ENCODE results near the gene GABRG3.
"Not testable (repeated sequence)": the region's sequence is repeated elsewhere in the genome, so short reads cannot be mapped to it uniquely, and the experiment has no call there.

GABRG3 gene

DNA sequence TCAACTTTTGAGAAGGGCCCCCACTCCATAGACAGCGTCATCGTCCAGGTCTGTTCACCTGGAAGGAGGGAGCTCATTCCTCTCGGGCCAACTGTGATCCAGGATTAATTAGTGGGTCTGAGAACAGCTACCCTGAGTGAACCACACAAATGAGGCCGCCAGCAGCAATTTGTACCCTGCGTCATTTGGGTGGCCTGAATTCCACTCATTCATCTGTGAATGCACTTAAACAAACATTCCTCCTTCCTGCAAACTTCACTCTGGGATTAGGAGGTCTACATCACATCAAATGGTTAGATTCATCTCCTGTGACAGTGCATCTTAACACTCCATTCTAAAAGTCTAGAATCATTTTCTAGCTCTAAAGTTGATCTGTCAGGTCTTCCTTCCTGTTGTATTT lies 201.8 kb downstream of the GABRG3 start:
- no peak for DNase-seq (ENCODE audit: low read depth in 1 of 2, low spot score in 1 of 2)

DNA sequence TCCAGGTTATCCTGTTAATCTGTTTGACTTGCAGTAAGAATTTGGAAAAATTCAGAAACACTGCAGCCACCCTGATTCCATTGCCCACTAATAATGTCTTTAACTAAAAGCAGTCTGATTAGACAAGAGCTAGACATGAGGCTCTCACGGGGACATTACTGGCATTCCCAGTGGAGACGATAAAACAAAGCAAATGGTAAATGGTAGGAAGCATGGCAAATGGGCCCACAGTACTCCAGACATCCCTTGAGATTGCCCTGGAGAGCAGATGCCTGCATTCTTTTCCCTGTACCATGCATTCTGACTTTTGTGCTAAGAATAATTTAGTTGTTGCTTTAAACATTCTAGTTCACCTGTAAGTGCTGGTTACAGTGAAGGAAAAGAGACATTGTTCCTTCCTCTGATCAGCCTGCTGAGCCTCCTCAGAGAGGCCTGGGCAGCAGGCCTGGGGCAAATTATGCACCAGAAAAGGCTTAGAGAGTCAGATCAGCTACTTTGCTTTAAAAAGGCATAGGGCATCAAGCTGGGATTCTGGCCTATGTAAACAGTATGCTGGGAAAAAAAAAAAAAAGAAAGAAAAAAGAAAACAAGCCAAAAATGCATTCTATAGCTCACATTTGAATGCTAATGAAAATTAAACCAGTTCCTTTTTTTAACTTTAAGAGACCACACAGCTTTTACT lies 204.6 kb downstream of the GABRG3 start:
- DNase-seq (ENCODE audit: low read depth in 1 of 2, low spot score in 1 of 2): no peak

DNA sequence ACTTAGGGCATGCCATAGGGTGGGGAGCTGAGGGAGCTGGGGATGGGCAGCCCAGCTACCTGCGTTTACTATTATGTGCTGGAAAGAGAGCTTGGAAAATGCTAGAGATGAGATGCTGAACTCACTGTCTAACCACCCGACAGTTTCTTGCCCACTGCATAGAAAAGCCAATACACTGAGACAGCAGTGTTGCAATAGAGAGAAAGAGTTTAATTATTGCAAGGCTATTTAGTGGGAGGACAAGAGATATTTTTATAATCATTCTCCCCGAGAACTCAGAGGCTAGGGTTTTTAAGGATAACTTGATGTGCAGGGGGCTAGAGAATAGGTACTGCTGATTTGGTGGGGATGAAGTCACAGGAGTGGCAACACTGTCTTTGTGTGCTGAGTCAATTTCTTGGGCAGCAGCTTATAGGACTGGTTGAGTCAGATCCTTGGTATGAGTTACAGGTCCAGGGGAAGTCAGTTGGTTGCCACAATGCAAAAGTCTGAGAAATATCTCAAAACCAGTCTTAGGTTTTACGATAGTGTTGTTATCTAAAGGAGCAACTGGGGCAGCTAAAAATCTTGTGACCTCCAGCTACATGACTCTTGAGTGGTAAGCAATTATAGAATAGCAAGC lies 205.9 kb downstream of the GABRG3 start:
- no peak for DNase-seq (ENCODE audit: low read depth in 1 of 2, low spot score in 1 of 2)

DNA sequence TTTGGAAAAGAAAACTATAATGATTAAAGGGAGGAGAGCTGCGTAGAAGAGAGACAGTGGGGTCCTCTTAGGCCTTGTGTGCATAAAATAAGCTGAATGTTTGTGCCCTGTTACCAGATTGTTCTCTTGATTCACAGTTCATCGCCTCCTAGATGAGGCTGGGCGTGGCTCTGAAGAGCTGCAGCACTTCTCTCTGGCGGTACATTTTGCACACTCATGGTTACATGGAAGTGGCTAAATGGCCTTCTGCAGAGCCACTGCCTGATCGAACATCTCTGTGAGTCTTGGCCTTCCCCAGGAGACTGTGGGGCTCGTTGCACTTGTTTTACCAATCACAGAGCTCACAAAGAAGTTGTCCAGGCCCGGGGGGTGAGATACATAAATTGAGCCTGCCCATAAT lies 208.8 kb downstream of the GABRG3 start:
- no peak for DNase-seq (ENCODE audit: low read depth in 1 of 2, low spot score in 1 of 2)

DNA sequence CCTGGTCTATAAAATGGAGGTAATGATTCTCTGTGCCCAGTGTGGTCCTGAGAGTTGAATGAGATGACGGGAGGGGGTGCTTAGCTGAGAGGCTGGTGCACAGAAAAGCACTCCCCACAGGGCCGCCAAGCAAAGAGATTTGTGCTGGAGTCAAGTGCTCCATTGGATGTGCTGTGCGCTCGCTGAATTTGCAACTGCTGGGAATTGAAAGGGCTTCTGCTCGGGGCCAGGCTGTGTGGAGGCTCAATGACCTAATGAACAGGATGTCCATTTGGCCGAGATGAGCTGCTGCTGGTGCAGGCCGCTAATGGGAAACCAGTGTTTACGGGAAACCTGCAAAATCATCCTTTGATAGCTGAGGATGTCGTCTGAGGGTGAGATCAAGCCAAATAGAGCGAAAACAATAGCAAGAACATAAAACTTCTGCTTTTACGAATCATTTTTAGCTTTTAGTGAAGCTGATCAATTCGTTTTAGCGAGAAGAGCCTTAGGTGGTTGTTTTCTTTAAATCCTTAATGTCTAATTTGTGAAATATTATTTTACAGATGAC lies 211.7 kb downstream of the GABRG3 start:
- no peak for DNase-seq (ENCODE audit: low read depth in 1 of 2, low spot score in 1 of 2)

DNA sequence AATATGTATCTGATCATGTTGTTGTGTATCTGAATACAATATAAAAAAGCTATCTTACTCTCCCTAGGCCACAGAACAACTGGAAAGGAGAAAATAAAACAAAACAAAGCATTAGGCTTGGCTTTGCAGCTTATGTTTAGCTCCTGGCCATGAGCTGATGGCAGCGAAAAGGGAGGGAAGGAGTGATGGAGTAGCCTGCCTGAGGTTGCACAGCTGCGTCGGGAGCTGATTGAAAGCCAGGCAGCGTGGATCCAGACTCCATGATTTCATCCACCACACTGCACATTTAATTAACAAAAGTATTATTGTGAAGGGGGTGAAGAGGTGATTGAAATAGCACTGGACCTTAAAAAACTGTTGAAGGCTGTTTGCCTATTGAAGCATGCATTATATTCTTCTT lies 212.2 kb downstream of the GABRG3 start:
- no peak for DNase-seq (ENCODE audit: low read depth in 1 of 2, low spot score in 1 of 2)

DNA sequence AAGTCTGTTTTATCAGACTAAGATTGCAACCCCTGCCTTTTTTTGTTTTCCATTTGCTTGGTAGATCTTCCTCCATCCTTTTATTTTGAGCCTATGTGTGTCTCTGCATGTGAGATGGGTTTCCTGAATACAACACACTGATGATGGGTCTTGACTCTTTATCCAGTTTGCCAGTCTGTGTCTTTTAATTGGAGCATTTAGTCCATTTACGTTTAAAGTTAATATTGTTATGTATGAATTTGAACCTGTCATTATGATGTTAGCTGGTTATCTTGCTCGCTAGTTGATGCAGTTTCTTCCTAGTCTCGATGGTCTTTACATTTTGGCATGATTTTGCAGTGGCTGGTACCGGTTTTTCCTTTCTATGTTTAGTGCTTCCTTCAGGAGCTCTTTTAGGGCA lies 220.5 kb downstream of the GABRG3 start:
- DNase-seq (ENCODE audit: low read depth in 1 of 2, low spot score in 1 of 2): not testable (repeated sequence)

DNA sequence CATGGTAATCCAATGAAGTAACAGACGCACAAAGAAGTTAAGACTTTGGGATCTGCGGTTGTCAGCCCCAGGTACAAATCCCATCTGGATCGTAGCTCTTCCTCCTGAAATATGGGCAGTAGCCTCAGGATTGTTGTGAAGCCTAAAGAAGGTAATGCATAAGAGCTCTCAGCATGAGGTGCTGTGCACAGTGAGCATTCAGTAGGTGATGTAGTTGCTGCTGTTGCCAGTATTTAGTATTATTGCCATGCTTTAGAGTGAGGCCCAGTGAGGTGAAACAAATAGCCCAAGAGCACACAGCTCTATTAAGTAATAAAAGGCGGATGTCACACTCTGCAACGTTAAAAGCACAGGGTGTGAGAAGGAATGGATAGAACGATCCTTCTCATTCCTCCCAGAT lies 225.7 kb downstream of the GABRG3 start:
- no peak for DNase-seq (ENCODE audit: low read depth in 1 of 2, low spot score in 1 of 2)

DNA sequence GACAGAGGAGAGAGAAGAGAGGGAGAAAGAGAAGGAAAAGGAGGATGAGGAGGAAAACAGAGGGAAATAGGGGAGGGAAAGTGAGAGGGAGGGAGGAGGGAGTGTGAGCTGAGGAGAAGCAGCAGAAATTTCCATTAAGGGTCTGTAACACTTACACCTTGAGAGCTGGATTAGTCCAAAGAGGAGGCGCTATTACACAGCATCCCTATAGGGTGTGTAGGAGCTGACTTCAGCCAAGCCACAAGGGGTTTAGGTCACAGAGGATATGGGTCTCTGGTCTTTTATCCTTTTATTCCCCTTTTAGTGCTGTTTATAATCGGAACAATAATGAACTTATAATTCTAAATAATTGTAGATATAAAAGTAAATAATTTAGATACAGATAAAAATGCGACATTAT lies 230.4 kb downstream of the GABRG3 start:
- no peak for DNase-seq (ENCODE audit: low read depth in 1 of 2, low spot score in 1 of 2)

DNA sequence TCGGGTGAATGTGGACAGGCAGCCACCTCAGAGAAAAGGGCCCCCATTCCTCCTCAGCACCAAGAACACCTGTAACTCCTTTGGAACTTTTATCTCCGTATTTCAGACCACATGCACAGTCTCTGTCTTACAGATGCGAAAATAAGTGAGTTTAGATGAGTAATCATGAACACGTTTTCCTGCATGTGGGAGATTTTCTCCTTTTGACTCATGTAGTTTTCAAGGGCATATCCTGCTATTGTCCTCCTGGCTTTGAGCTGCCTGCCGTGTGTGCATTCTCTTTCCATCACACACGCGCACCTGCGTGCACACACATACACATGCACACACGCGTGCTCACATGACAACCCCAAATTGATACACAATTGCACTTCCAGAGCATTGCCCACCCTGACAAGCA lies 239.2 kb downstream of the GABRG3 start:
- DNase-seq (ENCODE audit: low read depth in 1 of 2, low spot score in 1 of 2): no peak

DNA sequence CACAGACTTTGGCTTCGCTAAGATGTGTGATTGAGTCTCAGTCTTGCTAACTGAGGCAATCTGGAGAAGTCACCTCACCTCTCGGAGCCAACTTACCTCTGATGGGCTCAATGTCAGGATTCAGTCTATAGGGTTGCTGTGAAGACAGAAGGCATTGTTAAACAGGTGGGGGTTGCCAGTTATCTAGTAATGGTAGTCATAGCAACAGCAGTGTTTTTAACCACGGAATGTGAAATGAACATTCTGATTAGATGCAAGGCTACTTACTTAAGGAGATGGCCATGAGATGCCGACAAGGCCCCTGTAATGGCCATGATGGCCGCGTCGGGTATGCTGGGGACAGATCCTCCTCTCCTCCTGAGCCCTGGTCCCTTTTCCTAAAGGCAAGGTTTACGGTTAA lies 243.1 kb downstream of the GABRG3 start:
- no peak for DNase-seq (ENCODE audit: low read depth in 1 of 2, low spot score in 1 of 2)

DNA sequence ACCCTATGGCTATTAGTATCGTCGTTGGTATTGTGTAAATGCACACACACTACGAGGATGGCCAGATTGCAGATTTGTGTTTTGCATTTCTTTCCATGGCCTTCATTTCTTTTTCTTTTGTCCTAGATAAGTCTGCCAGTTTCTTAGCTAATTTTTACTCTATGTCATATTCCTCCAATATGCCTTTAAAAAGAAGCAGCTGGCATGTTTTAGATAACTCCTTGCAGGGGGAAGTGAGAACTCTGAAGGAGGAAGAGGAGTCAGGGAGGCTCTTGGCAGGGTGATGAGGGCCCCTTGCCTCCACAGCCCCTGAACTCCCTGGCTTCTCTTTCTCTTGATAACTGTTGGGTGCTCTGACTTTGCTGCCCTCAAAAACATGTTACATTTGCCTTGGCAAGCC lies 244.0 kb downstream of the GABRG3 start:
- DNase-seq (ENCODE audit: low read depth in 1 of 2, low spot score in 1 of 2): no peak

DNA sequence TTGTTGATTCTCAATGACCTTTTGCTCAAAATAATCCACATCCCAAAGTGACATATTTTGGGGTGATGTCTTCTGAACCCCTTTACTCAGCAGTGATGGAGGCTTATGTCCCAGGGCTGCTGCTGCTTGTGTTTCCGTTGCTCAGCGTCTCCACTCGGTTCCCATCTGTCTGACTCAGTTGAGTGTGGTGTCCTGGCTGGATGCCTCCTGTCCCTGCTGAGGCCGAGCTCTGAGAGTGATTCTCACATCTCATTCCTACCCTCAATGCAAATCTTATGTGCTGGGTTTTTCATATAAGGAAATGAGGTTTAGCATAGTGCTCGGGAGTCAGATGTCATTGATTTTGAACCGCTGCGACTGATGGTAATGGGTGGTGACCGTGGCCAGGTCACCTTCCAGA lies 247.4 kb downstream of the GABRG3 start:
- no peak for DNase-seq (ENCODE audit: low read depth in 1 of 2, low spot score in 1 of 2)

DNA sequence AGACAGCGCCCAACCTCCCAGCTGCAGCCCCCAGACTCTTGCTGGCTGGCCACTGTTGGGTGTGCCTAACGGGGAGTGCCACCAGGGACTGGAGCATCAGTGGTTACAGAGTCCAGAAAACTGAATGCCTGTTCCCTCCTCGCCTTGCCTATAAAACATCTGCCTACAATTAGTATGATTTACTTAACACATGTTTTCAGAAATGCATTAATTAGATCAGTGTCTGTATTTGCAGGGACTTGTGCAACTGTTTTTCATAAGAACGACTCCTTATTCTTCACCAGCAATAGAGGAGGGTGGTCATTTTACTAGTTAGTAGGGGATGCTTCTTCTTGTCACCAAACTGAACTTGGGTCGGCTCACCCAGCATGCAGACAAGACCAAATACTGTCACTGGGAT lies 248.7 kb downstream of the GABRG3 start:
- no peak for DNase-seq (ENCODE audit: low read depth in 1 of 2, low spot score in 1 of 2)

DNA sequence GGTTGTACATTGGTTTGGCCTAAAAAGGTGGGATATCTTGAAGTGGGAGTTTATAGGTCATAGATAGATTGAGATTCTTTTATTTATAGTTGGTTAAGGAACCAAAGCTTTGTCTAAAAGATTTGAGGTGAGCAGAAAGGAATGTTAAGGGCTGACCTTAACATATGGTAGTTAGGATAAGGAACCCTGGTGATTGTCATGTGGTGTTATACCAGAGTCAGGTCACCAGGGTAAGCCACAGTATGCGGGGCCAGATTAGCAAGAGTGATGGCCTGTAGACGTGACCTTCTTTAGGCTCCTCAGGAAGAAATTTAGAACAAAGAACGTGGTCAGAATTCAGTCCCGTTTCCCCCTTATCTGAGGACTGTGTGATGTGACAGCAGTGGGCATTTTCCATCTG lies 249.2 kb downstream of the GABRG3 start:
- no peak for DNase-seq (ENCODE audit: low read depth in 1 of 2, low spot score in 1 of 2)

DNA sequence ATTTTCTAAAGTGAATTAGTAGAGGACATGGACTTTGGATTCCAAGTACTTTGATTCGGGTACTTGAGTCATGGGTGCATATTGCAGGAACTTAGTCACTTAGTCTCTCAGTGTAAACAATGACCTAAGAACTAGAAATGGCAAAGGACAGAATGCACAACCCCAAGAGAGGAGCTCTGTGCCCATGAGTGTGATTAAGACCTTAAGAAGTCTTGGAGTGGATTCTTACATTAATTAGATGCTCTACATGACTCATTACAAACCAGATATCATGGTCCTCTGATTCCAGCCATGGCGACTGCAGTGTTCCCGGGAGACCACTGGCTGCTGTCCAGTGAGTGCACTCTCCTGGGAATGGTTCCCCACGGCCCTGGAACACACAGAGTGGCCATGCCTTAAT lies 251.5 kb downstream of the GABRG3 start:
- no peak for DNase-seq (ENCODE audit: low read depth in 1 of 2, low spot score in 1 of 2)

DNA sequence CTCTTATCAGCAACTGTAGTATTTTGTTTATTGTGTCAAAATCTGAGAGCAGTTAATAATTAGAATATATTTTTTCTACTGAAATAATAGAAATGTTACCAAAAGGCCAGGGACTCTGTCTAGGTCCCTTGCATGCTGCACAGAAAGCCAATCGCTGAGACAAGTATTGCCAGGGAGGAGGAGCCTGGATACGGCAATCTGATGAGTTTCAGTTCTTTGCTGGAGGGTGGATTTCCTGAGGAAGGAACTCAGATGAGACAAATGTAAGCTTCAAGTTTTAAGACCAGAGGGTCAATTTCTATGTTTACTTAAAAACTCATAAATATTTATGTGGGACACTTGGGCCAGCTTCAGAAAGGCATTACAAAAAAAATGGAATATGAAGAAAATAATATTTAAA lies 252.2 kb downstream of the GABRG3 start:
- no peak for DNase-seq (ENCODE audit: low read depth in 1 of 2, low spot score in 1 of 2)

DNA sequence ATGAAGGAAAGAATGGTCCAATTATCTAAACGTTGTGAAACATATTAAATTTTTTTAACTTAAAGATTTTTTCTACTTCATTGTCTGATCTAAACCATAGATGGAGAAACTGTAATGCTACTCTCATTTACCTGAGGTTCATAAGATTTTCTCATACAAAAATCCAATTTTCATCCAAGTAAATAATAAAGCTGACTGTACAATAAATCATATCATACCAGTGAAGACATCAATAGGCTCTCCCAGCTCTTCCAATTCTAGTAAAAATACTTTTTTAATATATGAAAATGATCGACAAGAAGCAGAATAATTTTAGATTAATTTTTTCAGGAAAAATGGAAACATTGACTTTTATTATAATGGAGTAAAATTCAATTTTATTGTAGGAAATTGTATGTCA lies 260.8 kb downstream of the GABRG3 start:
- DNase-seq (ENCODE audit: low read depth in 1 of 2, low spot score in 1 of 2): no peak

DNA sequence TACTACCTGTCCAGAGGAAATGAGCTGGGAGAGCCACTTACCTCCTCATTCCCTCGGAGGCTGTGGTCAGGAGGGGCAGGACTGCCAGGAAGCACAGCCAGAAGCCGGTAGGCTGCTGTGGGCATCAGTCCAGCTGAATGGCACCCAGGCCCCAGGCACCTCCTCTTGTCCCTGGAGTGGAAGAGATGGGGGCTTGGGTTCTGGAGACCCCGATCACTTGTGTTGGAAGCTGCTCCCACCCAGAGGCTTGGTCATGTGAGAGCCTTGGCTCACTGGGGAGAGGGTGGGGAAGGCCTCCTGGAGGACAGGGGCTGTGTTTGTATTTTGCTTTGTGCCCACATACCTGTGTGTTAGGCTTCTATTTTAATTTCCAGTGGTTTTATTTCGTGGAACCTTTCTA lies 261.9 kb downstream of the GABRG3 start:
- no peak for DNase-seq (ENCODE audit: low read depth in 1 of 2, low spot score in 1 of 2)

DNA sequence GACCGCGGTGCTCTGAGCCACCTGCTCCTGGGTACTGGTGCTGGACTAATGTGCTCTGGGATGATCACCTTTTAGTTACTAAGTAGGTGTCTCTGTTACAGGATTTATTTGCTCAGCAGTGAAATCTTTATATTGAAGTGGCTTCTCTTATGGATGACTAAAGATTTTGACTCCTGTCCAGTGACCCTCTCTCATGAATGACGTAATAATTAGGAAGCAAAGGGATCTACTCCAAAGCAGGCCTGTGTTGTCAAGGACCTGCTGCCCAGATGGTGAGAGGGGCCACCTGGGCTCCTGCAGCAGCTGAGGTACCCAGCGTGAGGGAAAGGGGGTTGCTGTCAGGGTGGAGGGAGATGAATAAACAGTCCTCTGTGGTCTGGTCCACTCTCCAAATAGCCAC lies 263.6 kb downstream of the GABRG3 start:
- no peak for DNase-seq (ENCODE audit: low read depth in 1 of 2, low spot score in 1 of 2)

DNA sequence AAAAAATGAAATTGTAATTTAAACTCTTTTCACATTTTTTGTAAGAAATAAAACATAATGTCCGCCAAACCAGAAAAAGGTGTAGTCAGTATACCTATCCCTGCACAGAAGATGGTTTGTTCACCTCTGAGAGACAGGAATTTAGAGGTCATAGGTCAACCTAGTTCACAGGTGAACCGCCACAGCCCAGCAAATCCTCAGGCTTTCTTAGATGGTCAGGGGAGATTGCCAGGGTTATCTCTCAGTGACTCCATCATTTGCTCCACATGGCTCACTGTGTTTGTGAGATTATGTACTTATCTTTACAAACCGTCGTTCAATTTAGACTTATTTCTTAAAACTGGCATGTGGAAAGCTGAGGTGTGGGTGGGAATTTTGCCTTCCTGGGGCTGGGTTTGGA lies 264.2 kb downstream of the GABRG3 start:
- no peak for DNase-seq (ENCODE audit: low read depth in 1 of 2, low spot score in 1 of 2)

DNA sequence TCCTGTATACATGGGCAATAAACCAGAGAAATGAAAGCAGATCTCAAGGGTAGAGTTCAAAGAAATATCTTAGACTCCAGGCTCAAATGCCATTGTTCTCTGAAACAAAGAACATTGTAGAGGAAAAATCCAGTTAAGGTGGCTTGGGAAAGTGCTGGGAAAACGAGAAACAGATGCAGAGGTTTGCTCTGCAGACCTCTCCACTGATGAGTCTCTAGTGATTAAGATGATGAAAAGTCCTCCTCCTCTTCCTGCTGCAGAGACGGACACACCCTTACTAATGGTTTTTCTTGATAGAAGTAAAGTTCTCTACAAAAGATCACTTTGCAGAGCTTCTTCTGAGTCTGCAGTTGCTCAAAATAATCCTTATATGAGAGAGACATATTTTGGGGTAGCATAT lies 264.7 kb downstream of the GABRG3 start:
- DNase-seq (ENCODE audit: low read depth in 1 of 2, low spot score in 1 of 2): no peak

DNA sequence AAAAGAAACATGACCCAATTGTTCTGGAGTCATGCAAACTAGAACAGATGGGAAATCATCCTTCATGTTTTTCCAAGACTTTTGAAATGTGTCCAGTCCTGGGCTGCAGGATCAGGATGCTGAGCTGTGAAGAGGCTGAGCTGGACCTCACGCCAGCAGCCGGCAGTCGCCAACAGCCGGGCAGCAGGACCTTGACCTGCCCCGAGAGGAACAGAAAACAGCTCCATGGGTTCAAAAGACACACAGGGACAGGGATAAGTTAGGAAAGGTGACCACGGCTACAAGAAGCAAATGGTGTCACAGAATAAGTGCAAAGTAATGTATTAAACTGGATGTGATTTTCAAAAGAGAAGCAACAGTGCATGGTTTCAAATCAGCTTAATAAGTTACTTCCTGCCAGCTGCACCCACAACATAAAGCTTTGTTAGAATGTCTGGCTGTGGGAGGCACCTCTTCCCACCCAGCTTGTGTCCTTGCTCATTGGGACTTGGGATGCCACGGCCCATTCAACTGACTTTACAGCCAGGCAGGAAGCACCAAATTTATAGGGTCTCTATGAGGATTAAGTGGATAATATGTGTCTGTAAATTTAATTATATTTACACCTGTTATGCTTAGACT lies 266.4 kb downstream of the GABRG3 start:
- DNase-seq (ENCODE audit: low read depth in 1 of 2, low spot score in 1 of 2): no peak
